Lung (tissue), 12 donors: Measurements from ENCODE around the gene HBEGF. TPM values are rescaled to one million over a fixed set of nuclear protein-coding genes. Genes with fewer than 3 reads are reported as not detected.

Source experiments
- ATAC-seq: fragments of 200-7000 bp; cut with Tn5 transposase; one replicate; pipeline ENCODE4 v1.9.1; 2020; ENCODE audit warnings: moderate number of reproducible peaks; ENCODE audit not compliant: insufficient read depth, low FRiP score
- DNase-seq, 3 donors: peaks; one replicate each; pipeline ENCODE4 v3.0.0-alpha.2; 2013 to 2017
- H3K27ac ChIP-seq, 2 donors: one replicate each; pipeline ENCODE4 v1.5.1; 2013; ENCODE audit warnings: mild to moderate bottlenecking in 2 of 2, moderate library complexity in 2 of 2, control low read depth in 1 of 2, inconsistent platforms in 1 of 2, low read depth in 1 of 2, low read length in 1 of 2
- H3K27me3 ChIP-seq, 3 donors: one replicate each; pipeline ENCODE4 v1.5.1; 2013; ENCODE audit warnings: low read length in 2 of 3; ENCODE audit not compliant: control insufficient read depth in 3 of 3, insufficient read depth in 3 of 3
- H3K36me3 ChIP-seq, 4 donors: one replicate each; pipeline ENCODE4 v1.5.1; 2013; ENCODE audit warnings: low read length in 4 of 4, mild to moderate bottlenecking in 1 of 4, moderate library complexity in 1 of 4; ENCODE audit not compliant: control insufficient read depth in 4 of 4, insufficient read depth in 4 of 4
- H3K4me1 ChIP-seq, 5 donors: one replicate each; pipeline ENCODE4 v1.5.1; 2013; ENCODE audit warnings: low read length in 5 of 5, mild to moderate bottlenecking in 2 of 5, moderate library complexity in 1 of 5; ENCODE audit not compliant: control insufficient read depth in 5 of 5, insufficient read depth in 5 of 5
- H3K4me3 ChIP-seq: one replicate; pipeline ENCODE4 v1.5.1; 2013; ENCODE audit warnings: mild to moderate bottlenecking, control low read depth, moderate library complexity
- H3K9ac ChIP-seq, 2 donors: one replicate each; pipeline ENCODE4 v1.5.1; 2013; ENCODE audit warnings: low read length in 2 of 2, control low read depth in 1 of 2; ENCODE audit not compliant: insufficient read depth in 1 of 2
- H3K9me3 ChIP-seq, 4 donors: one replicate each; pipeline ENCODE4 v1.5.1; 2013; ENCODE audit warnings: low read length in 3 of 4, mild to moderate bottlenecking in 1 of 4, moderate library complexity in 1 of 4; ENCODE audit not compliant: control insufficient read depth in 4 of 4, insufficient read depth in 3 of 4
- CTCF ChIP-seq: IDR thresholded peaks from 2 replicates; pipeline ENCODE4 v1.5.1; 2012; ENCODE audit warnings: mild to moderate bottlenecking; ENCODE audit errors: control extremely low read depth, extremely low read depth
- WGBS, 2 donors: extraction: QIAGEN DNeasy Blood & Tissue Kit; methylation state at CpG; one replicate each; pipeline ENCODE4 v1.1.7; 2013; 5-methylcytosine and 5-hydroxymethylcytosine counted together
- polyA plus RNA-seq, 2 donors: library from polyadenylated mRNA; stranded (reverse); fragments of 200-250 nt; gene quantifications; one replicate each; pipeline ENCODE4 v1.2.1, GENCODE V29; 2013
- total RNA-seq, 2 donors: library from RNA; depleted of rRNA in 1 of 2; stranded (reverse); fragments of >200 nt in 1 of 2; gene quantifications; one replicate each; pipeline ENCODE4 v1.2.1, GENCODE V29; 2014 to 2021
- donor health status: control.
- donor health status: control.
- donor health status: Bipolar disorder and iron deficiency.
- donor health status: healthy.
- donor health status: DM: yes; HTN: yes; CAD: no.

The HBEGF gene
- total and polyA plus RNA-seq, 4 donors: 13.0 to 27.1 (median 18.4) TPM

GRCh38 chr5:140309706-140310249 lies 36.6 kb downstream of the HBEGF start:
- Histone ChIP-seq H3K9me3 (no peaks in the 10 kb centered on the region), H3K27ac (no peak overlapping the region), H3K36me3 (no peaks in the 10 kb centered on the region), H3K4me3 (no peak overlapping the region), H3K9ac (no peak overlapping the region), H3K4me1 (peaks cover 0 to 15% (median 0%) of the 10 kb centered on the region in 5 donors), H3K27me3 (peaks cover 0 to 2% (median 0%) of the 10 kb centered on the region in 3 donors)
- WGBS, 2 donors: 91 to 92% methylated on average over 3 of the region's 3 CpGs
- no peak for TF ChIP-seq CTCF
- no peak for DNase-seq
- ATAC-seq: no peak

GRCh38 chr5:140305471-140305870 lies 40.9 kb downstream of the HBEGF start:
- ATAC-seq: no peak
- WGBS, 2 donors: 95 to 96% methylated on average over 1 of the region's 1 CpG

GRCh38 chr5:140303966-140304365 lies 42.4 kb downstream of the HBEGF start:
- Histone ChIP-seq H3K4me1 (peaks cover 0 to 17% (median 9%) of the 10 kb centered on the region in 5 donors), H3K27me3 (peaks cover 0 to 2% (median 0%) of the 10 kb centered on the region in 3 donors), H3K9me3 (no peaks in the 10 kb centered on the region), H3K9ac (no peak overlapping the region), H3K27ac (no peak overlapping the region), H3K36me3 (peaks cover 0 to 6% (median 3%) of the 10 kb centered on the region in 4 donors), H3K4me3 (no peak overlapping the region)
- DNase-seq (no peak), ATAC-seq (no peak)
- no peak for TF ChIP-seq CTCF
- 85% methylated on average over 15 of the region's 15 CpGs for WGBS, 2 donors

More at GRCh38 chr5:140305471-140305870, 40.9 kb downstream of the HBEGF start:
- no peak for TF ChIP-seq CTCF
- Histone ChIP-seq H3K36me3 (no peaks in the 10 kb centered on the region), H3K9me3 (no peaks in the 10 kb centered on the region), H3K9ac (no peak overlapping the region), H3K4me3 (no peak overlapping the region), H3K4me1 (peaks cover 0 to 17% (median 9%) of the 10 kb centered on the region in 5 donors), H3K27ac (no peak overlapping the region), H3K27me3 (peaks cover 0 to 2% (median 0%) of the 10 kb centered on the region in 3 donors)
- no peak for DNase-seq
